ENCODE results near the gene LNX1. TPM values are rescaled to one million over a fixed set of nuclear protein-coding genes. Genes with fewer than 3 reads are reported as not detected.

LNX1 gene
- total RNA-seq, 4 donors from 2014 or later = 7.2 to 72.4 (median 19.0) TPM

GRCh38 chr4:53543561-53543960 is 47.7 kb downstream of the LNX1 start:
- ATAC-seq (ENCODE audit: low FRiP score) = no peak
- no peak for DNase-seq (ENCODE audit: low spot score)
- no peak for TF ChIP-seq CTCF (IDR thresholded peaks at IDR 0.05)

- no peak for TF ChIP-seq CTCF (IDR thresholded peaks at IDR 0.05)
- DNase-seq (ENCODE audit: low spot score) (no peak), ATAC-seq (ENCODE audit: low FRiP score) (peak; percentile 86)
These were observed 49.6 kb downstream of the LNX1 start for GRCh38 chr4:53541577-53542206.

GRCh38 chr4:53538756-53539155 is 52.5 kb downstream of the LNX1 start:
- TF ChIP-seq CTCF (IDR thresholded peaks at IDR 0.05) = no peak
- ATAC-seq (ENCODE audit: low FRiP score) = no peak
- DNase-seq (ENCODE audit: low spot score) = no peak

- no peak for TF ChIP-seq CTCF (IDR thresholded peaks at IDR 0.05)
- DNase-seq (ENCODE audit: low spot score) (no peak), ATAC-seq (ENCODE audit: low FRiP score) (no peak)
These were observed 53.7 kb downstream of the LNX1 start for GRCh38 chr4:53537606-53538005.

- DNase-seq (ENCODE audit: low spot score) (no peak), ATAC-seq (ENCODE audit: low FRiP score) (no peak)
- TF ChIP-seq CTCF (IDR thresholded peaks at IDR 0.05) = no peak
These were observed 55.0 kb downstream of the LNX1 start for GRCh38 chr4:53536328-53536727.

GRCh38 chr4:53535567-53535966 is 55.7 kb downstream of the LNX1 start:
- TF ChIP-seq CTCF (IDR thresholded peaks at IDR 0.05) = no peak
- no peak for ATAC-seq (ENCODE audit: low FRiP score)

GRCh38 chr4:53534684-53535083 is 56.6 kb downstream of the LNX1 start:
- TF ChIP-seq CTCF (IDR thresholded peaks at IDR 0.05) = no peak
- DNase-seq (ENCODE audit: low spot score) (no peak), ATAC-seq (ENCODE audit: low FRiP score) (no peak)

More at GRCh38 chr4:53535567-53535966, 55.7 kb downstream of the LNX1 start:
- no peak for DNase-seq (ENCODE audit: low spot score)
